ENCODE measurements around the gene UCMA. TPM values are rescaled to one million over a fixed set of nuclear protein-coding genes. Genes with fewer than 3 reads are reported as not detected.

Gene UCMA
- total RNA-seq, 2 experiments from 2014 or later: not detected

GRCh38 chr10:13270877-13271551 is 36.8 kb upstream of the UCMA start:
- Histone ChIP-seq H3K79me2 (ENCODE audit: insufficient read depth, low read depth, low read length) (no peaks in the 10 kb centered on the region), H3K27ac (ENCODE audit: low read depth, low read length, poor library complexity, severe bottlenecking) (peak overlapping the region; percentile 97), H3K9me2 (ENCODE audit: insufficient read depth, low read length) (no peaks in the 10 kb centered on the region), H2AFZ (ENCODE audit: low read length) (peak overlapping the region; percentile 75), H3K36me3 (ENCODE audit: insufficient read depth, low read length) (no peaks in the 10 kb centered on the region), H3K4me3 (ENCODE audit: low read depth, low read length, poor library complexity, severe bottlenecking) (peak overlapping the region; percentile 41), H3K4me2 (ENCODE audit: low read length) (peak overlapping the region; percentile 64), H3K9me3 (ENCODE audit: low read length) (no peaks in the 10 kb centered on the region), H3K4me1 (ENCODE audit: insufficient read depth, low read length, poor library complexity, severe bottlenecking) (peaks cover 55% of the 10 kb centered on the region), H4K20me1 (ENCODE audit: insufficient read depth, low read length) (no peaks in the 10 kb centered on the region)
- POLR2A ChIA-PET: interaction anchor here (1.6 to 2.5 kb wide), 2 partner anchors 32 to 45 kb away, joined by 5 to 11 read pairs; no protein-coding TSS in a partner anchor
- BruUV-seq (replicated peaks): no TSS peak
- TF ChIP-seq CTCF (conservative IDR thresholded peaks at IDR 0.05; ENCODE audit: low read length) (no peak), EZH2phosphoT487 (IDR thresholded peaks at IDR 0.05; ENCODE audit: borderline replicate concordance, low read depth, low read length) (no peak)
- CTCF ChIA-PET (ENCODE audit: unreplicated experiment): no interaction called here
- no peak for DNase-seq (ENCODE audit: low spot score)
- intact Hi-C loops (cut with micrococcal nuclease; ENCODE audit: unreplicated experiment): loop anchor here (1.0 kb wide), 1 partner anchor 31 kb away; no protein-coding TSS in a partner anchor

- Histone ChIP-seq H3K4me3 (ENCODE audit: low read depth, low read length, poor library complexity, severe bottlenecking) (no peak overlapping the region), H3K4me2 (ENCODE audit: low read length) (no peak overlapping the region), H3K4me1 (ENCODE audit: insufficient read depth, low read length, poor library complexity, severe bottlenecking) (peaks cover 59% of the 10 kb centered on the region), H3K27ac (ENCODE audit: low read depth, low read length, poor library complexity, severe bottlenecking) (peak overlapping the region; percentile 97), H2AFZ (ENCODE audit: low read length) (peak overlapping the region; percentile 57), H4K20me1 (ENCODE audit: insufficient read depth, low read length) (no peaks in the 10 kb centered on the region), H3K79me2 (ENCODE audit: insufficient read depth, low read depth, low read length) (no peaks in the 10 kb centered on the region), H3K36me3 (ENCODE audit: insufficient read depth, low read length) (no peaks in the 10 kb centered on the region), H3K9me3 (ENCODE audit: low read length) (no peaks in the 10 kb centered on the region), H3K9me2 (ENCODE audit: insufficient read depth, low read length) (no peaks in the 10 kb centered on the region)
- DNase-seq (ENCODE audit: low spot score): peak; percentile 45
- no TSS peak for BruUV-seq (replicated peaks)
- CTCF ChIA-PET (ENCODE audit: unreplicated experiment): no interaction called here
- intact Hi-C loops (cut with micrococcal nuclease; ENCODE audit: unreplicated experiment): no loop called here
- TF ChIP-seq CTCF (conservative IDR thresholded peaks at IDR 0.05; ENCODE audit: low read length) (no peak), EZH2phosphoT487 (IDR thresholded peaks at IDR 0.05; ENCODE audit: borderline replicate concordance, low read depth, low read length) (no peak)
- POLR2A ChIA-PET: interaction anchor here (0.6 kb wide), 1 partner anchor 297 kb away, joined by 3 read pairs; no protein-coding TSS in a partner anchor
These were observed 34.7 kb upstream of the UCMA start for GRCh38 chr10:13268841-13269240.

DNA sequence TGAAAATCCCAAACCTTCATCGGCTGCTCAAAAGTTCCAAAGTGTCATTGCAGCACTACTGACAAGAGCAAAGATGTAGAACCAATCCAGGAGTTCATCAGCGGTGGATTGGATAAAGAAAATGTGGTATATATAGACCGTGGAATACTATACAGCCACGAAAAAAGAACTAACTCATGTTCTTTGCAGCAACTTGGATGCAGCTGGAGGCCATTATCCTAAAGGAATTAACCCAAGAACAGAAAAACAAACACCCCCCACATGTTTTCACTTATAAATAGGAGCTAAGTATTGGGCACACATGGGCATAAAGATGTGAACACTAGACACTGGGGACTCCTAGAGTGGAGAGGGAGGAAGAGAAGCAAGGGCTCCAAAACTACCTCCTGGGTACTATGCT is 34.1 kb upstream of the UCMA start:
- Histone ChIP-seq H4K20me1 (ENCODE audit: insufficient read depth, low read length) (no peaks in the 10 kb centered on the region), H3K4me3 (ENCODE audit: low read depth, low read length, poor library complexity, severe bottlenecking) (no peak overlapping the region), H3K4me2 (ENCODE audit: low read length) (no peak overlapping the region), H2AFZ (ENCODE audit: low read length) (no peak overlapping the region; the same call in 1 of the 2 replicates), H3K79me2 (ENCODE audit: insufficient read depth, low read depth, low read length) (no peaks in the 10 kb centered on the region), H3K36me3 (ENCODE audit: insufficient read depth, low read length) (no peaks in the 10 kb centered on the region), H3K4me1 (ENCODE audit: insufficient read depth, low read length, poor library complexity, severe bottlenecking) (peaks cover 55% of the 10 kb centered on the region), H3K9me3 (ENCODE audit: low read length) (no peaks in the 10 kb centered on the region), H3K27ac (ENCODE audit: low read depth, low read length, poor library complexity, severe bottlenecking) (peak overlapping the region; percentile 97), H3K9me2 (ENCODE audit: insufficient read depth, low read length) (no peaks in the 10 kb centered on the region)
- intact Hi-C loops (cut with micrococcal nuclease; ENCODE audit: unreplicated experiment): no loop called here
- CTCF ChIA-PET (ENCODE audit: unreplicated experiment): no interaction called here
- no peak for DNase-seq (ENCODE audit: low spot score)
- POLR2A ChIA-PET: interaction anchor here (0.6 kb wide), 1 partner anchor 297 kb away, joined by 3 read pairs; no protein-coding TSS in a partner anchor
- TF ChIP-seq CTCF (conservative IDR thresholded peaks at IDR 0.05; ENCODE audit: low read length): no peak
- TF ChIP-seq EZH2phosphoT487 (IDR thresholded peaks at IDR 0.05; ENCODE audit: borderline replicate concordance, low read depth, low read length): no peak
- no TSS peak for BruUV-seq (replicated peaks)
